ENCODE results near the gene MTCL1.

DNA sequence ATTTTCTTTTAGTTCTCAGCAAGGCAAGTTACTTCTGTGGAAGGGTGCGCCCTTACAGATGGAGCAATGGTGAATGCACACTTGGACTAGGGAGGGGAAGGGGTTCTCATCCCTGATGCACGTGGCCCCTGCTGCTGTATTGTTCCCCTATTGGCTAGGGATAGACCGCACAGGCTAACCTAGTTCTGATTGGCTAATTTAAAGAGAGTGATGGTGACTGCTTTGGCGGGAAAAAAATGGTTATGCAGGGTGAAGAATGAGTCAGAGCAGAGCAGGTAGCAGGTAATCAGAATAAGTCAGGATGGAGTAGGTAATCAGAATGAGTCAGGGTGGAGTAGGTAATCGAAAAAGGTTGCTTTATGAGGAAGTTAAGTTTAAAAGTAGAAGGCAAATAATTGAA, 171.5 kb downstream of the MTCL1 start:
- TF ChIP-seq POLR2AphosphoS5 (IDR thresholded peaks at IDR 0.05; ENCODE audit: low read depth, low read length) (no peak), TAF1 (IDR thresholded peaks at IDR 0.05; ENCODE audit: borderline replicate concordance, insufficient read depth, low read length) (no peak), FOXP2 (optimal IDR thresholded peaks at IDR 0.05; ENCODE audit: borderline replicate concordance, extremely low read depth, extremely low read length, insufficient read depth) (no peak), SIN3A (IDR thresholded peaks at IDR 0.05; ENCODE audit: borderline replicate concordance, insufficient read depth, low read length) (no peak)
- TF ChIP-seq, protein P1, sequence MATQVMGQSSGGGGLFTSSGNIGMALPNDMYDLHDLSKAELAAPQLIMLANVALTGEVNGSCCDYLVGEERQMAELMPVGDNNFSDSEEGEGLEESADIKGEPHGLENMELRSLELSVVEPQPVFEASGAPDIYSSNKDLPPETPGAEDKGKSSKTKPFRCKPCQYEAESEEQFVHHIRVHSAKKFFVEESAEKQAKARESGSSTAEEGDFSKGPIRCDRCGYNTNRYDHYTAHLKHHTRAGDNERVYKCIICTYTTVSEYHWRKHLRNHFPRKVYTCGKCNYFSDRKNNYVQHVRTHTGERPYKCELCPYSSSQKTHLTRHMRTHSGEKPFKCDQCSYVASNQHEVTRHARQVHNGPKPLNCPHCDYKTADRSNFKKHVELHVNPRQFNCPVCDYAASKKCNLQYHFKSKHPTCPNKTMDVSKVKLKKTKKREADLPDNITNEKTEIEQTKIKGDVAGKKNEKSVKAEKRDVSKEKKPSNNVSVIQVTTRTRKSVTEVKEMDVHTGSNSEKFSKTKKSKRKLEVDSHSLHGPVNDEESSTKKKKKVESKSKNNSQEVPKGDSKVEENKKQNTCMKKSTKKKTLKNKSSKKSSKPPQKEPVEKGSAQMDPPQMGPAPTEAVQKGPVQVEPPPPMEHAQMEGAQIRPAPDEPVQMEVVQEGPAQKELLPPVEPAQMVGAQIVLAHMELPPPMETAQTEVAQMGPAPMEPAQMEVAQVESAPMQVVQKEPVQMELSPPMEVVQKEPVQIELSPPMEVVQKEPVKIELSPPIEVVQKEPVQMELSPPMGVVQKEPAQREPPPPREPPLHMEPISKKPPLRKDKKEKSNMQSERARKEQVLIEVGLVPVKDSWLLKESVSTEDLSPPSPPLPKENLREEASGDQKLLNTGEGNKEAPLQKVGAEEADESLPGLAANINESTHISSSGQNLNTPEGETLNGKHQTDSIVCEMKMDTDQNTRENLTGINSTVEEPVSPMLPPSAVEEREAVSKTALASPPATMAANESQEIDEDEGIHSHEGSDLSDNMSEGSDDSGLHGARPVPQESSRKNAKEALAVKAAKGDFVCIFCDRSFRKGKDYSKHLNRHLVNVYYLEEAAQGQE (IDR thresholded peaks at IDR 0.05; ENCODE audit: insufficient read depth in 1 of 2, low read depth in 2 of 2, low read length in 2 of 2): no peak

Data from PFSK-1 (cell line).